ENCODE measurements around the gene CPNE2. TPM values are rescaled to one million over a fixed set of nuclear protein-coding genes. Genes with fewer than 3 reads are reported as not detected.

CPNE2 gene
- polyA plus RNA-seq, 1 donor (not counting 4 experiments of a cell fraction or from before 2014, with no cell fraction given), result 26.5 TPM

GRCh38 chr16:57131351-57131970 lies 39.1 kb downstream of the CPNE2 start:
- TF ChIP-seq CTCF (optimal IDR thresholded peaks at IDR 0.05 in 1 of 3, IDR thresholded peaks at IDR 0.05 in 1 of 3, conservative IDR thresholded peaks at IDR 0.05 in 1 of 3; ENCODE audit: extremely low read depth in 1 of 3, insufficient read depth in 2 of 3, low read length in 3 of 3) (no peak), EZH2 (IDR thresholded peaks at IDR 0.05; ENCODE audit: low read length) (no peak)
- H3K9me3 ChIP-seq (ENCODE audit: control insufficient read depth, low read depth, low read length), result no peaks in the 10 kb centered on the region
- FAIRE-seq, result no peak
- no peak overlapping the region for H2AFZ ChIP-seq (ENCODE audit: control insufficient read depth, low read length)
- H3K9me1 ChIP-seq (ENCODE audit: control insufficient read depth, extremely low read depth, insufficient read depth, low read length), result no peaks in the 10 kb centered on the region
- no peaks in the 10 kb centered on the region for H3K27me3 ChIP-seq (ENCODE audit: control insufficient read depth, extremely low read depth, insufficient read depth, low read length)
- H3K79me2 ChIP-seq (ENCODE audit: control insufficient read depth, insufficient read depth, low read length), result no peaks in the 10 kb centered on the region
- H4K20me1 ChIP-seq (ENCODE audit: control insufficient read depth, extremely low read depth, insufficient read depth, low read length), result no peaks in the 10 kb centered on the region
- no peak overlapping the region for H3K4me2 ChIP-seq (ENCODE audit: control insufficient read depth, extremely low read depth, insufficient read depth, low read depth, low read length)
- no peak for DNase-seq (ENCODE audit: low read depth, low spot score)
- H3K27ac ChIP-seq (ENCODE audit: control insufficient read depth, insufficient read depth, low read length), result no peak overlapping the region
- no peaks in the 10 kb centered on the region for H3K36me3 ChIP-seq (ENCODE audit: control insufficient read depth in 2 of 2, extremely low read depth in 1 of 2, insufficient read depth in 2 of 2, low read length in 2 of 2)
- H3K9ac ChIP-seq (ENCODE audit: control insufficient read depth, extremely low read depth, insufficient read depth, low read length), result no peak overlapping the region
- dilution Hi-C loops (cut with MboI; ENCODE audit: extremely low pct_ligation_motif_present, low sequenced_read_pairs), result no loop called here
- no peak overlapping the region for H3K4me3 ChIP-seq (ENCODE audit: control insufficient read depth in 2 of 3, extremely low read depth in 1 of 3, insufficient read depth in 2 of 3, low read depth in 1 of 3, low read length in 3 of 3)
- H3K4me1 ChIP-seq (ENCODE audit: control insufficient read depth, extremely low read depth, insufficient read depth, low read length), result no peaks in the 10 kb centered on the region

GRCh38 chr16:57132470-57132869 lies 40.1 kb downstream of the CPNE2 start:
- FAIRE-seq (no peak), DNase-seq (ENCODE audit: low read depth, low spot score) (no peak)
- Histone ChIP-seq H3K9me1 (ENCODE audit: control insufficient read depth, extremely low read depth, insufficient read depth, low read length) (no peaks in the 10 kb centered on the region), H3K9ac (ENCODE audit: control insufficient read depth, extremely low read depth, insufficient read depth, low read length) (no peak overlapping the region), H3K27me3 (ENCODE audit: control insufficient read depth, extremely low read depth, insufficient read depth, low read length) (no peaks in the 10 kb centered on the region), H3K27ac (ENCODE audit: control insufficient read depth, insufficient read depth, low read length) (no peak overlapping the region), H3K4me3 (ENCODE audit: control insufficient read depth in 2 of 3, extremely low read depth in 1 of 3, insufficient read depth in 2 of 3, low read depth in 1 of 3, low read length in 3 of 3) (no peak overlapping the region), H3K4me2 (ENCODE audit: control insufficient read depth, extremely low read depth, insufficient read depth, low read depth, low read length) (no peak overlapping the region), H3K4me1 (ENCODE audit: control insufficient read depth, extremely low read depth, insufficient read depth, low read length) (no peaks in the 10 kb centered on the region), H3K79me2 (ENCODE audit: control insufficient read depth, insufficient read depth, low read length) (no peaks in the 10 kb centered on the region), H3K36me3 (ENCODE audit: control insufficient read depth in 2 of 2, extremely low read depth in 1 of 2, insufficient read depth in 2 of 2, low read length in 2 of 2) (no peaks in the 10 kb centered on the region), H4K20me1 (ENCODE audit: control insufficient read depth, extremely low read depth, insufficient read depth, low read length) (no peaks in the 10 kb centered on the region), H2AFZ (ENCODE audit: control insufficient read depth, low read length) (no peak overlapping the region), H3K9me3 (ENCODE audit: control insufficient read depth, low read depth, low read length) (no peaks in the 10 kb centered on the region)
- no peak for TF ChIP-seq EZH2 (IDR thresholded peaks at IDR 0.05; ENCODE audit: low read length)
- no peak for TF ChIP-seq CTCF (optimal IDR thresholded peaks at IDR 0.05 in 1 of 3, IDR thresholded peaks at IDR 0.05 in 1 of 3, conservative IDR thresholded peaks at IDR 0.05 in 1 of 3; ENCODE audit: extremely low read depth in 1 of 3, insufficient read depth in 2 of 3, low read length in 3 of 3)
- dilution Hi-C loops (cut with MboI; ENCODE audit: extremely low pct_ligation_motif_present, low sequenced_read_pairs), result no loop called here

Data from keratinocyte (primary cell).